NB4 (cell line): ENCODE measurements around the gene METTL23.

ENCODE experiments used
- POLR2A ChIP-seq: IDR thresholded peaks from 2 replicates; pipeline ENCODE4 v1.6.1; 2011; ENCODE audit warnings: mild to moderate bottlenecking; ENCODE audit not compliant: insufficient read length; ENCODE audit errors: extremely low read depth
- TF ChIP-seq, protein P1 (sequence below): IDR thresholded peaks from one replicate; pipeline ENCODE4 v1.5.1; 2012; ENCODE audit warnings: low read depth, low read length

DNA sequence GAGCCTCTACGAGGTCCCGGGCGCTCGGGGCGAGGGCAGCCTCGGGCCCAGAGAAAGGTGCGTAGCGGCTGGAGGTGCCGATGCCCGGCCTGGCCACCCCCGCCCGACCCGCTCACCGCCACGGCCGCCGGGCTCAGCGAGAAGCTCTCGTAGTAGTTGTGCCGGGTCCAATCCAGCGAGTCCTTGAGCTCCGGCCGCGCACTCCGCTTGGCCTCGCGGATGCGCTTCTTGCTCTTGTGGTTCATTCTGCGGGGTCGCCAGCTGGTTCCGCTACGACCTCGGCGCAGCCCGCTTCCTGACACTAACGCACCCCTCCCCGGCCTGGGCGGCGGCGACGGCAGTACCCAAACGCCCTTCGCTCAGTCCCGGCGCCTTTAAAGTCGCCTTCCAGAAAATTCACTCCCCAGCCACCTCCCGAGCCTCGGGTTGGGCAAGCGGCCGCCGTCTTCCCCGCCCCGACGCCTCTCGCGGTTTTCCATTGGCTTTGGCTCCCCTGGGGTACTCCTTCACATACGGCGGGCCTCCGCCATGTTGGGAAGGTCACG lies 336 bp upstream of the METTL23 start, which contains the start of gene JMJD6:
- TF ChIP-seq, protein P1, sequence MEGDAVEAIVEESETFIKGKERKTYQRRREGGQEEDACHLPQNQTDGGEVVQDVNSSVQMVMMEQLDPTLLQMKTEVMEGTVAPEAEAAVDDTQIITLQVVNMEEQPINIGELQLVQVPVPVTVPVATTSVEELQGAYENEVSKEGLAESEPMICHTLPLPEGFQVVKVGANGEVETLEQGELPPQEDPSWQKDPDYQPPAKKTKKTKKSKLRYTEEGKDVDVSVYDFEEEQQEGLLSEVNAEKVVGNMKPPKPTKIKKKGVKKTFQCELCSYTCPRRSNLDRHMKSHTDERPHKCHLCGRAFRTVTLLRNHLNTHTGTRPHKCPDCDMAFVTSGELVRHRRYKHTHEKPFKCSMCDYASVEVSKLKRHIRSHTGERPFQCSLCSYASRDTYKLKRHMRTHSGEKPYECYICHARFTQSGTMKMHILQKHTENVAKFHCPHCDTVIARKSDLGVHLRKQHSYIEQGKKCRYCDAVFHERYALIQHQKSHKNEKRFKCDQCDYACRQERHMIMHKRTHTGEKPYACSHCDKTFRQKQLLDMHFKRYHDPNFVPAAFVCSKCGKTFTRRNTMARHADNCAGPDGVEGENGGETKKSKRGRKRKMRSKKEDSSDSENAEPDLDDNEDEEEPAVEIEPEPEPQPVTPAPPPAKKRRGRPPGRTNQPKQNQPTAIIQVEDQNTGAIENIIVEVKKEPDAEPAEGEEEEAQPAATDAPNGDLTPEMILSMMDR = no peak
- TF ChIP-seq POLR2A = no peak
